GM19328 (cell line): ENCODE data around the gene NEGR1.
A peak's percentile ranks its signal among the peaks of the same experiment; 100 is the strongest.

Experiments used
- ATAC-seq: cut with Tn5 transposase; IDR thresholded peaks from one replicate; pipeline ENCODE4 v1.9.1; 2021; ENCODE audit warnings: mild to moderate bottlenecking, moderate library complexity; ENCODE audit not compliant: unreplicated experiment

The NEGR1 gene

DNA sequence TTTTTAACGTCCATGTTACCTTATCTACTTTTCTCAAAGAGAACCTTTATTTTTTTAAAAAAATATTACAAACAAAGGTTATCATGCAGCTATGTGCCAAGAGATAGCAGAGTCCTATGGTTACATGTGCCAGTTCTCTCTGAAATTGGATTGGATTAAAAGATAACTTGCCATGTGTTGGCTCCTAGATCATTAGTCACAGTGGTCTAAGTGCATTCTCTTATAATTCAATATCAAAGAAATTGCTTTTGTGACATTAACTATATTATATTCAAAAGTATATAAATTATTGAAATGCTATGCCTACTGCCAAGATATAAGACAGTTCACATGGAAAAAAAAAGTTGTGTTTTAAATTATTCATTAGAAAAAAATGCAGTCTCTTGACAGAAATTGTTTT is 494.2 kb downstream of the NEGR1 start:
- ATAC-seq: no peak

DNA sequence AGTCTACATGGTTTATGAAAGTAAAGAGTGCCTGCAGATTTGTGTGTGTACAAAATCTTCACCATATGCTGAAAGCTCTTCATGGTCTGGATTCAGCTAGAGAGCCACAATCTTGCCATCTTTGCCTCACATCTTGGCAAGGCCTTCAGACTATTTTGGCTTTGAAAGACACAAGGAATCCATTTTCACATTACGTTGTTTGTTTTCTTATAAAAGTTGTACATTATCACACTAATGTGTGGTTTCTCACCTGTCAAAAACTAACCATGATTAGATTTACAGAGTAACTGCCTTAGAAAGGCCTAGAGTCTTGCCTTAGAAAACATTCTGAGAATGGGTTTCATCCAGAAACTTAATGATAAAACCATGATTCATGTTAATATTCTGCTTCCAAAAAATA is 494.6 kb downstream of the NEGR1 start:
- no peak for ATAC-seq

DNA sequence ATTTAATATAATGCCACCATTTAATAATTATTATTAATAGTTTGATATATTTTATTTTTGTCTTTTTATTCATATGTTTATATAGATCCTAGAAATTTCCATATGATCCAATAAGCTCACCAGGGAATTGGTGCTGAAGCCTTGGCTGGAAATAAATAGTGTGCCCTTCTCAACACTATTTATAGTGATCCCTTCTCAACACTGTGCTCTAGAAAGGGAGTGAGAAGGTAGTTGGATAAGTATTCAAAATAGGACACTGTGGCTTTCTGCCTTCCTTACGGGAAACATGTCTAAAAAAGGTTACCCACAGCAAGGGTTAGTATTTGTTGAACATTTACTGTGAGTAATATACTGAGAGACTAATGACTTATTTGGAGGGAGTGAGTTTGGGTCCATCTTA is 496.1 kb downstream of the NEGR1 start:
- ATAC-seq: no peak

DNA sequence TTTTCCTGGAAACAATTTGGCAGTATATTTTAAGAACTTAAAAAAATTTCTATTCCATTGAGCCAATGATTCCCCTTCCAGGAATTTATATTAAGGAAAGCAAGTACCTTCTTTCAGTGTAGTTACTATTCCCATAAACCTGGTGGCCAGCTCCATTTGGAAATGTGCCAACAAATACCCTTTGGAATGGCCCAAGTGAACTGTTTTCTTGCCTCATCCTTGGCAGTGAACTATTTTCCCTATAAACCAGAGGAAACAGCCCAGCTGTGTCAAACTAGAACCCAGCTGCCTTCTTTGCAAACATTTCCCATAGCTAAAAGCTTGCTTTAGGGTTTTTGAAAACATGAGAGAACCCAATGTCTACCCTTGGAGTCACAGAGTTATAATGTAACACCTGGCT is 496.9 kb downstream of the NEGR1 start:
- ATAC-seq: no peak

DNA sequence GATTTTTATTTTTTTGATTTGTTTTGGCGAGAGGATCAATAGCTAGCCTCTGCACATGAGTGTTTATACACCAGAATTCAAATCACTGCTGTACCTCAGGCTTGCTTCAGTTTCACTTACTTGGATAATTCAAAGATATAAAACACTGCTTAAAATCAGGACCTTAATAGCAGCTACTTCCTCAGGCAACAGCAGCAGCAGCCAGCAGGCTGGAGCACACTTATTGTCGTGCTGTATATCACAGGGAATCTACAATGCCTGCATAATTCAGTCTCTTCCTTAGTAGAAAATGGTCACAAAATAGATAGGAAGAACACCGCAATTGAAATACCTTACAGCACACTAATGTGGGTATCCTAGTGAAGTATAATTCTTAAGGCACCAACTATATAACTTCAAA is 497.3 kb downstream of the NEGR1 start:
- no peak for ATAC-seq

DNA sequence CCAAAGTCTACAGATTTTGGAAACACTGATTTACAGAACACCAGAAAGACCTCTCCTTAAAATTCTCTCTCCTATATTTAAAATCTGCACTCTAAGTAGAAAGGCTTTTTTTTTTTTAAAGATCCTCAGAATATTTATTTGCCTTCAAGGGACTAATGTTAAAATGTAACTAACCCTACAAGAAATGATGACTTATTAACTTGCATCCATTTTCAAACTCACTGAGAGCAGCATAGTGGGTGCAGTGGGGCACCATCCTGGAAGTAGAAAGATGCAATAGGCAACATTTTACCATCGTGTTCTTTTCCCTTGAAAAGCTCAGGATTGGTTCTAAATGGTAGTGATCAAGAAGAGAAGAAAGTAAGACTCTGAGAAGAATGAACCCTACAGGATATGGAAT is 498.1 kb downstream of the NEGR1 start:
- ATAC-seq: no peak

DNA sequence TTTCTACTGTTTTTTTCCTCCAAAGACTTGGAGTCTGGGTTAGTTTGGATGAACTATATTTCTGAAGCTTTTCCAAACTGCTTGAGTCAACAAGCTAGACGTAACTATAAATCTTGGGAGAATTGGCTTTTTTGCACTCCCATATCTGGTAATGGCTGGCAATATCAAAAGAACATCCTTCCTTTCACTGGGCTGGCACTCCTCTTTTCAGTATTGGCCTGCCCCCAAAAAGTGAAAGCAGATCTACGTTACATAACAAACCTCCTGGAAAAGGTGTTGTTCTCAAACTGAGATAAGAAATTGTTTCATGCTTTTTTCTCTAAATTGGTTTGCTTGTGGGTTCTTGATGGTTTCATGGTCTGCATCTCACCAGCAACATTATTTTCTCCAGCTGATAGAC is 499.3 kb downstream of the NEGR1 start:
- ATAC-seq: no peak

DNA sequence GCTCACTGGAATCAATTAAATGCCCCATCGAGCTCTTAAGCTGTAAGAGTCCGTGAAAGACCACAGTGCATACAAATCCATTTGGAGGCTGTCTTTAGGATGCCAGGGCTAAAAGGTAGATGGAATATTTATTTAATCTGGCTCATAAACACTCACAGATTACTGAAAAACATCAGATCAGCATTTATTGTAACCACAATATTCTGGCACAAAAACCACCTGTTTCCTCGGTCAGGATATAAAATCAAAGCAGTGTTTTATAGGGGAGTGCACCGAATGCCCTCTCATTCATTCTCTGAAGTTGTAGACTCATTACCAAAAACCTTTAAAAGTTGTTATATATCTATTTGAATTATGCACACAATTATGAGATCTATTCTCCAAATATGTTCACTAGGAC is 500.9 kb downstream of the NEGR1 start:
- ATAC-seq: no peak

DNA sequence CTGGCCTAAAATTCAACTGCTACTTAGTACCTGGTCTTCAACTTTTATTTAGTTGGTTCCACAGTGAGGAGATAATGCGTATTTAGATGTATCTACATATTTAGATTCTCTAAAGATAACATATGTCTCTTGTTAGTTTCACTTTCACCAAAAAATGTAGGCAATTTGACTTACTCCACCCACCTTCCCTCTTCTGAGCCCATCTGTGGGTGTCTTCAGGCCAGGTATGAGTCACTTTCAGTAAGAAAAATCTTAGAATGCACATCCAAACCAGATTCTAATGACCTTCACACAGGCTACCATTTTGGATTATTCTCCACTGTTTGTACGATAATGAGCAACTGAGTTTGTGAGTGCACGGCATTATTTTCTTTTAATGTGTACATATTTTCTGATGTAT is 501.7 kb downstream of the NEGR1 start:
- ATAC-seq: peak; percentile 56

DNA sequence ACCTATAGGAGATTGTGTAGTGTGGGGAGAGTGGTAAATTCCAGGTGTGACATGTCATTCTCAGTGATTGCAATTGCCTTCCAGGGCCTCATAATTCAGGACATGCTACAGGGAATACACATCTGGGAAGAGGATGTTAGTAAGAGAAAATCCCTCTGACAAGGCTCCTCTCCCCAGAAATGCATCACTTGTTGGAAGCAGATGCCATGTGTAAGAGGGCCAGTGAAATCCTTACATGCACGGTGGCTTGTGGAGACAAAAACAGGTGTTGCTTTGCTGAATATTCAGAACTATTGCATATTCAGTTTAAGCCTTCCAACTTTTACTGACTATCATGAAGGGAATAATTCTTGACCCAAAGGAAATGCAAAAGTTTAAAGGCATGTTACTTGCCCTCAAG is 503.4 kb downstream of the NEGR1 start:
- no peak for ATAC-seq

DNA sequence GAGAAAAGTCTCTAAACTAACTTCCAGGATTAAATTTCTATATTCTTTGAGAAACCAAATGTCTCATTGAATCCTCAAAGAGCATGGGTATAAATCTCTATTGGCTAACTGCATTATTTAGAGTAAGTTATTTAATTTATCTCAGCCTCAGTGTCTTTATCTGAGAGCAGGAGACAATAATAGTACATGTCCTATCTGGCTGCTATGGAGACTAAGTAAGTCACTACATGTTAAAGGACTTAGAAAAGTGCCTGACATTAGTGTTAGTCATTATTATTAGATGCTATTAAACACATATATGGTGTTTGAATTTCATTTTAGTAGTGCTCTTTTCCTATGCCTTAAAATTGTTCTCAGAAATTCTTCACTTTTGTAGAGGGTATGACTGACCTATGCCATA is 505.2 kb downstream of the NEGR1 start:
- ATAC-seq: no peak

DNA sequence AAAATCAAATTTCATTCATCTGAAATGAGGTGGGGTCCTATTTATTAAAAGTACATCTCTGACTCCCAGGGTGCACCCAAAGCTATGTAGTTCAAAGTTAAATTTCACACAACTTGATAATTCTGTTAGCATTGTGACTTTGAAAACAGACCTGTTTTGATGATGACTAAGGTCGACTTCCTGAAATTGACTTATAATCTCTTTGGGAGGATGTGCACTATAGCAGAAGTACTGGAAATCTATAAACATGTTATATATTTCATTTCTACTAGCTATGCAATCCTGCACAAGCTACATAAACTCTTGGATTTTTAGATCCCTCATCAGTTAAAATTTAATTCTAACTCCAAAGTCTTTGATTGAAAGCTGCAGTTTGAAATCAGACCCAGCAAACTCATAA is 507.6 kb downstream of the NEGR1 start:
- ATAC-seq: no peak

DNA sequence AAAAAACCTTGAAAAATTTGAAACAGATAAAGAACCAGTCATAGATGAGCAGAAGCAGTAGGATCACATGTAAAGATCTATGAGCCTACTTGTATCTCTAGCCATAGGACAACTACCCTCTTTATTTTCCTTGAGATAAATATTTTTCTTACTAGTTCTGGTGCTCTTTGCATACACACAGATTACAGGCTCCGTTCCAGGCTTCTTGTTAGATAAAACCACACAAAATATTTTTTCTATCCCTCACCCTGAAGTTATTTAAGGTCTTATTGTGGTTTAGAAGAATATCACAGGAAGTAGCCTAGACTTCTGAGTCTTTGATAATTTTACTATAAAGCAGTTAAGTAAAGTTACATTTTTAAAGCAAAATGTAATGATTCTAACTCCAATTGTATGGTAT is 512.2 kb downstream of the NEGR1 start:
- ATAC-seq: no peak

DNA sequence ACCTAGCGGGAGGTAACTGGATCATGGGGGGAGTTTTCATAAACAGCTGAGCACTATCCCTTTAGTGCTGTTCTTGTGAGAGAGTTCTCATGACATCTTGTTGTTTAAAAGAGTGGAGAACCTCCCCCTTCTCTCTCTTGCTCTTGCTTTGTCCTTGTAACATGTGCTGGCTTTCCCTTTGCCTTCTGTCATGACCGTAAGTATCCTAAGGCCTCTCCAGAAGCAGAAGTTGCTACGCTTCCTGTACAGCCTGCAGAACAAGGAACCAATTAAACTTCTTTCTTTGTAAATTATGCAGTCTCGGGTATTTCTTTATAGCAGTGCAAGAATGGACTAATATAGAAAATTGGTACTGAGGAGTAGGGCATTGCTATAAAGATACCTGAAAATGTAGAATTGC is 515.6 kb downstream of the NEGR1 start:
- ATAC-seq: no peak

DNA sequence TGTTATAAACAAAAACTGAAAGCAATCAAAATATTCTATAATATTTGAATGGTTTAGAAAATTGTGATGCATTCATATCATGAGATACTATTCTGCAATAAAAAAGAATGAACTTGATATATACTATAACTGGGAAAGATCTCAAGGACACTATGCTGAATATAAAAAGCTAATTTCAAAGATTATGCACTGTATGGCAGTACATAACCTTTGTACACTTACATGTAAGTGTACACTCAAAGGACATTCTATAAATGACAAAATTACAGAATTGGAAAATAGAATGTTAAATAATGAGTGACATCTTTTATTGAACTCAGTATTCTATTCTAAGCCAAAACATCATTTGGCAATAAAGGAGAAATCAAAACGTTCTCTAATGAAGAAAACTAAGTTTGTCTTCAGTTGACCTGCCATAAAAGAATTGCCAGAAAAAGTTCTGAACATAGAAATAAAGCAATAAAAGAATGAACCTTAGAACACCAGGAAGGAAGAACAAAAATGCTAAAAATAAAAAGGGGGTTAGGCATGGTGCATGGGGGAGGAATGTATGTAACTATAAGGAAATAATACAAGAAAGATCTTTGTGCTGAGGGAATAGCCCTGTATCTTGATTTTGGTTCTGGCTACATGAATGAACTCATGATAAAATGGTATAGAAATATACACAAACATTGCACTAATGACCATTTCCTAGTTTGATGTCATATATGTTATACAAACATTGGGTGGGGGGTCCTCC is 519.7 kb downstream of the NEGR1 start:
- ATAC-seq: no peak

DNA sequence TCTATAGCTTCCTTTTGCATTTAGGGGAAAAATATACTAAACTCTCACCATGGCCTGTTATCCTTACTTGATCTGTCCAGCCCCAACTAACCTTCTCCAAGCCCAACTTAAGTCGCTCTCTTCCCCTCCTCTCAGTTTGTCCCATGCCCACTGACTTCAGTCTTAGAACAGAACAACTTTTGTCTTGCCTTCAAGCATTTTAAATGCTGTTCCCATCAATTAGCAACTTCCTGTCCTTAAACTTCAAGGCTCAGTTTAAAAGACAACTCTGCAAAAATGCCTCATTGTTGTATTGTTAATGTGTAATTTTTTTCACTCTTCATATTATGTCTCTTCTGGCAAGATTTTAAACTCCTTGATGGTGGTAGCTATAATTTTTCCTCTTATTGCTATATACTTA is 526.9 kb downstream of the NEGR1 start:
- ATAC-seq: no peak

DNA sequence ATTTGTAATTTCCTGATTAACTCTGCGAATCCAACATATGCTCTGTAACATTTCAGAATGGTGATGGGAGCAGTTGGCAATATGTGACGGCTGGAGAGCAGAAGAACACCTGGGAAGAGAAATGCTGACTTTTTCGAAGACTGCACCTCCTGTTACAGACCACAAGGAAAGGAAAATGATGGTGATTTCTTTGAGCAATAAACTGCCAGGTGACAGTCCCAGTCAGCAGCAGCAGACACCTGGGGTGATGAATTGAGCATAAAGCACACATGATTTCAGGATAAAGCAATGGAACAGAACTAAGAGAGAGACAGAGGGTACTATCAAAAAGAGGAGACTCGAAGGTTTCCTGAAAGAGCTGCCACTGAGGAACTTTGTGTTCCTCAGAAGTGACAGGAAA is 528.6 kb downstream of the NEGR1 start:
- ATAC-seq: no peak

DNA sequence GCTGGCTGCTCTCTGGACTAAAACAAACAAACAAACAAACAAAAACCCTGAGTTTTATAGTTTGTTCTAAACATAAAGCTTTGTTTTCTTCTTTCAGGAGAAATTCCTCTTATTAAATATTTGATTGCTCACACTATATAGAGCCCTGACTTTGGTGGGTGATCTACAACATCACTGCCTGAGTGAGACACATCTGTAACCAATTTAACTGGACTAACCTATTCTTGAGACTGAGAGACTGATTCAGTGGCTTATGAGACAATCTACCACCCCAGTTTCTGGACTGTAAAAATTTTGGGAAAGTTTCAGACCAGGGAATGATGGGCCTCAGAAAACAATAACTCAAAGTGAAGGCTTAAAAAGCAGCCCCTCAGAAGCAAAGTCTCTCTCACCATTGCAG is 537.0 kb downstream of the NEGR1 start:
- ATAC-seq: no peak

DNA sequence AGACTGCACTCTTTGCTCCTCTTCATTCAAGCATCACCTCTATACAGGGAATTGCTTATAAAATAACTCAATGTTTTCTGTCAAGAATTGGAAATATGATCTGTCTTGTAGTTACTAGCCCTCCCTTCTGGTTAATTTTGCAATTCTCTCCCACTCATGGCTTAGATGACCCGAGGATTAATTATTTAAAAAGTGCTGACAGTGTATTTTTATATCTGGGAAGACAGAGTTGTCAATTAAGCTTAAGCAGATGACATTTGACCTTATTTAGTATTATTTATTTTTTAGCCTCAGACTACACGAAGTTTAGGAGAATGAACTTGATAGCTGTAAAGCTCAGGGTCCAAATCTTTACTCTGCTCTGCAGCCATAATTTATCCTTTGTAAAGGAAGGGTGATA is 538.5 kb downstream of the NEGR1 start:
- ATAC-seq: no peak

DNA sequence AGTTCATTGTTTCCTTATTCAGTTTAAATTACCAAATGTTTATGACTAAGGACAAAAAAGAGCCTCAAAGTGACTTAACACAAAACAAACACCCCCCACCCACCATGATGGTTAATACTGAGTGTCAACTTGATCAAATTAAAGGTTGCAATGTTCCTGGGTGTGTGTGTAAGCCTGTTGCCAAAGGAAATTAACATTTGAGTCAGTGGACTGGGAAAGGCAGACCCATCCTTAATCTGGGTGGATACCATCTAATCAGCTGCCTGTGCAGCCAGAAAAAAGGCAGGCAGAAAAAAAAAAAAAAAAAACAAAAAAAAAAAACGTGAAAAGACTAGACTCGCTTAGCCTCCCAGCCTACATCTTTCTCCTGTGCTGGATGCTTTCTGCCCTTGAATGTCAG is 543.4 kb downstream of the NEGR1 start:
- no peak for ATAC-seq

DNA sequence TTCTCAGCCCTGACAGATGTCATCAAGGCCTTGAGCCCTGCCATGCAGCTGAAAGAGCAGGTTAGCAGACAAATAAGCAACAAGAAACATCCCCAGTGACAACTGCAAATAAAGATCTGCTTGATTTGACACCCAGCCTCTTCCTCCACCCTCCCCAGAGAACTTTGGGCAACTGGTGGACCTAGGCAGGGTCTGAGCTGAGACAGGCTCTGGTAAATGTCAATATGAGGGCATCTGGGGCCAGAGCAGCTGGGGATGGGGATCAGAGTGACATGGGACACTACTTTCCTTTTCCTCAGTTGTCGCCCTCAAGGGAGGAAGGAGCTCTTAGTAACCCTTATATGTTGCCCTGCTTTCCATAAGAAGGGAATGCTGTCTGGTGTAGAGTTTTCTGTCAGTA is 544.1 kb downstream of the NEGR1 start:
- no peak for ATAC-seq

DNA sequence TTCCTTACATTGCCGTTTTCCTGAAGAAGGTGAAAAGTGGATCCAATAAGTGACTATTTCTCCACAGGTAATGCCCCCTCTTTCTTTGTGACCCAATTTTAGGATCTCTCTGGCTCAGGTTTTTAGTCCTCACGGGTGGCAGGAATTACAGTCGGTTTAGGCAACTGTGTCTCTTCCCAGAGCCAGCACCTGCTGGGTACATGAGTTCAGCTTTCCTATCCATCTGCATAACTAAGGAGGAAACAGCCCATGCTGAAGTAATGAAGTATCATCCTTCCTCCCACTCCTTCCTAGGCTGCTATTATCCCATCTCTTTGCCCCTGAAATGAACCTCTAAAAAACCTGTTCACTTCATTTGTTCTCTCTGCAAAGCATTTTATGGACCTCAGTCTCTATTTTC is 544.6 kb downstream of the NEGR1 start:
- no peak for ATAC-seq

DNA sequence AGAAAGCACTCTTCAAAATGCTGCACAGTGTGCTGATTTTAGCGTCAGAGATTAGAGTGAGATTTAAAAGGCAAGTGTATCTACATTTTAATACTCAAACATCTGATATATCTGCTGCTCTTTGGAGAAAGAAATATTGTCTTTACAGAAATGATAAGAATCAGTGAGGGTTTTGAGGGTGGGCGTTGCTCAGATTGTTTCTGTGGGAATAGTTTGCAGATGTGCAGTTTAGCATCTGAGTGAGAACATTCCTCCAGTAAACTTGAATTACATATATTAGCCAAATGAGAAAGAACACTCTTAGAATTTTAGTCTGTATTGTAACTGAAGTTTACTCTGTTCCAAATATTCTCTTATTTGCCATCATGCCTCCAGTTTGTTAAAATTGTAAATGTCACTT is 549.2 kb downstream of the NEGR1 start:
- ATAC-seq: no peak
